NCI-H2227 (cell line): Measurements from ENCODE around the gene KRT84.

ENCODE experiments used
- DNase-seq: peaks from one replicate; lab custom pipeline; 2025; ENCODE audit not compliant: unreplicated experiment; lab: John Stamatoyannopoulos, UW

The KRT84 gene

GRCh38 chr12:52385226-52385702 lies at the start of gene KRT84:
TSS of gene KRT84 (minus strand) at chr12:52385652. CDS start at chr12:52385585, 67 bp downstream.
- no peak for DNase-seq

GRCh38 chr12:52434760-52435530 lies 49.5 kb upstream of the KRT84 start:
- DNase-seq = no peak

GRCh38 chr12:52434081-52434733 lies 48.8 kb upstream of the KRT84 start, which contains the start of gene KRT75:
TSS of gene KRT75 (minus strand) at chr12:52434371. CDS start at chr12:52434304, 67 bp downstream.
- no peak for DNase-seq

GRCh38 chr12:52433501-52434080 lies 48.1 kb upstream of the KRT84 start:
- DNase-seq = no peak

- no peak for DNase-seq
These were observed 47.2 kb upstream of the KRT84 start for GRCh38 chr12:52432559-52433207.

GRCh38 chr12:52428121-52428520 lies 42.7 kb upstream of the KRT84 start:
- DNase-seq = no peak

GRCh38 chr12:52427083-52427482 lies 41.6 kb upstream of the KRT84 start:
- no peak for DNase-seq

- DNase-seq = no peak
These were observed 40.6 kb upstream of the KRT84 start for GRCh38 chr12:52426034-52426433.

GRCh38 chr12:52425466-52425865 lies 40.0 kb upstream of the KRT84 start:
- no peak for DNase-seq

- no peak for DNase-seq
These were observed 38.4 kb upstream of the KRT84 start for GRCh38 chr12:52423661-52424500.

- no peak for DNase-seq
These were observed 37.6 kb upstream of the KRT84 start for GRCh38 chr12:52423035-52423434.

GRCh38 chr12:52419656-52420055 lies 34.2 kb upstream of the KRT84 start:
- DNase-seq = no peak

GRCh38 chr12:52418576-52419110 lies 33.2 kb upstream of the KRT84 start:
- no peak for DNase-seq

- no peak for DNase-seq
These were observed 32.3 kb upstream of the KRT84 start for GRCh38 chr12:52417740-52418139.

GRCh38 chr12:52416795-52417194 lies 31.3 kb upstream of the KRT84 start:
- no peak for DNase-seq

- no peak for DNase-seq
These were observed 30.7 kb upstream of the KRT84 start for GRCh38 chr12:52415870-52416750.

GRCh38 chr12:52414936-52415335 lies 29.5 kb upstream of the KRT84 start:
- DNase-seq = no peak

- DNase-seq = no peak
These were observed 28.4 kb upstream of the KRT84 start for GRCh38 chr12:52413782-52414345.

GRCh38 chr12:52413202-52413601 lies 27.8 kb upstream of the KRT84 start:
- DNase-seq = no peak
